ENCODE results near the gene HOXC5.

Gene HOXC5

GRCh38 chr12:54021432-54022013 lies 11.3 kb upstream of the HOXC5 start:
- DNase-seq: no peak

DNA sequence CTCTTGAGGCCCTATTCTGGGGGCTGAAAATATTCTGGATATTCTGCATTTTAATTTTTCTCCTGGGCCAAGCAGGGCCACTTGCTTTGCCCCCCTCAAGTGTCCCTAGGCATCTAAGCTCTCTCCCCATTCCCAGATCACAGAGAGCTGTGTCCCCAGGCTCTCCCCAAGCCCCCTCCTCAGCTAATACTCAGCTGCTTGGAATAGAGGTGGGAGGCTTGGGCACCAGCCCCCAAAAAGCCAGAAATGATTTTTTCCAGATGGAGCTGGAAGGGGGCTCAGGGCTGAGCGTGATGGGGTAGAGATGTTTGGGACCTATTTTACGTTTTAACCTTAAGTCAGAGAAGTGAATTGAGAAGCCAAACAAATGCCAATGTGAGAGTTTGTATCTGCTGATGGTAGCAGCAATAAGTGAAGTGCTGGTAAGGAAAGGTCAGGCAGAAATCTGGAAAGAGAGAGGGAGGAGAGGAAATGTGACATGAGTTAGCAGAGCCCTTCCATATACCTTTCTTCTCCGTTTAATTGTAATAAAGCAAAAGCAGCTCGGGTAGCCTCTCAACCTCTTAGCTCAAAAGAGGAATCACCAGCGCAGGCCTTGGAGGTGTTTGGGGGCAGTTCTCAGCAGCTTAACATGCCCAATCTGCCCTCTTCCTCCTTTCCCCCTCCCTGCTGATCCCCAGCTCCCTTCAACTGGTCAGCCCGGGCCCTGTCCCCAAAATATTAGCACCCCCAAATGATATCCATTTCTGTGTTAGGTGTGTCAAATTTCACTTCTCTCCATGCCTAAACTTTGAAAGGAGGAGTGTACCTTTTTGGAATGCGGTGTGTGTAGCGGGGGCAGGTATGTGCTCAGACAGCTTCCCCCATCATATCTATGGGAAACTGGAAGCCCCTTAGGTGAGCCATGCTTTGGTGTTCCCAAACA lies 9.6 kb upstream of the HOXC5 start:
- DNase-seq: no peak

- no peak for DNase-seq
Observed at GRCh38 chr12:54024127-54024526, 8.7 kb upstream of the HOXC5 start.

DNA sequence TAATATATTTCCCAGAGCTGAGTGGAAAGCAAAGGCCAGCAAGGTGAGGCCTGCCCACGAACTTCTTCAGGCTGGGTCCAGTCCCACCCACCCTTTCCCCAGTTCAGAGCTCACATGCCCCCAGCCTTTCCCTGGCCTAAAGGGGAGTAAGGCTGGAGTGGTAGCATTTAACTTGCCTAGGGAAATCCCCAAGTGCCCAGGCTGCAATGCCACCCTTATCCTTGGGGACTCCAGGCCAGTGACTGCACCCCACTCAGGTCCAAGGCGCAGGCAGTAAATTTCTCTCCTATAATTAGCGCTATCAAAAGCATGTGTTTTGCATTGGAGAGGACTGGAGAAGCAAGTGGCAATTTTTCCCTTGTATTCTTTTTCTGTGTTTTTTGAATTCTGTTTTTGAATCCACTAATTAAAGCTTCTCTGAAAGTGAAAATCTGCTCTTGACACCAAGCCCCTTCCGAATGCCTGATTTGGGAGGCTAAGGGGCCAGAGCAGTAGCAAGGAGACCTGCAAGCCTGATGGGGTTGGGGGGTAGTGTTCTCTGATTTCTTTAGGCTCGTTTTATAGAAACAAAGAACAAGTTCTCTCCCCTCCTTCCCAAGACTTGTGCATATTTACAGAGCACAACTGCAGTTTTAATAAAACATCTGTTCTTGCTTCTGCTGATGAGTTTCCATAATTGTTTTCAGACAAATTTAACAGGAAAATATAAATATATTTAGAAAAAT lies 8.1 kb upstream of the HOXC5 start:
- no peak for DNase-seq

GRCh38 chr12:54025499-54026405 lies 7.1 kb upstream of the HOXC5 start:
- DNase-seq: no peak

- DNase-seq: no peak
Observed at GRCh38 chr12:54026640-54027441, 6.0 kb upstream of the HOXC5 start.

DNA sequence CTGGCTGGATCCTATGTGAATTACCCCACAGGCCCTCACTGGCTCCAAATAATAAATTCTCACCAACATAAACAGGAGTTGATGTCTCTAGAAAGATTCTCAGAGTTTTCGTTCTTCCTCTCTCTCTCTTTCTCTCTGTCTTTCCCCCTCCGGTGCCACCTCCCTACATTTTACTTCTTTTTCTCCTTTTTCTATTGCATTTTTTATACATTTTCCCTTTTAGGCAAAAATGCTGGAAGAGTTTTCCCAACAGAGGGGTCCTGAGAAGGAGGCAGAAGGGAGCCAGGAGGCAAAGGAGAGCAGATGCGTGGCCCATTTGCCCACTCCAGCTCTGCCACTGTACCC lies 5.4 kb upstream of the HOXC5 start:
- DNase-seq: no peak

DNA sequence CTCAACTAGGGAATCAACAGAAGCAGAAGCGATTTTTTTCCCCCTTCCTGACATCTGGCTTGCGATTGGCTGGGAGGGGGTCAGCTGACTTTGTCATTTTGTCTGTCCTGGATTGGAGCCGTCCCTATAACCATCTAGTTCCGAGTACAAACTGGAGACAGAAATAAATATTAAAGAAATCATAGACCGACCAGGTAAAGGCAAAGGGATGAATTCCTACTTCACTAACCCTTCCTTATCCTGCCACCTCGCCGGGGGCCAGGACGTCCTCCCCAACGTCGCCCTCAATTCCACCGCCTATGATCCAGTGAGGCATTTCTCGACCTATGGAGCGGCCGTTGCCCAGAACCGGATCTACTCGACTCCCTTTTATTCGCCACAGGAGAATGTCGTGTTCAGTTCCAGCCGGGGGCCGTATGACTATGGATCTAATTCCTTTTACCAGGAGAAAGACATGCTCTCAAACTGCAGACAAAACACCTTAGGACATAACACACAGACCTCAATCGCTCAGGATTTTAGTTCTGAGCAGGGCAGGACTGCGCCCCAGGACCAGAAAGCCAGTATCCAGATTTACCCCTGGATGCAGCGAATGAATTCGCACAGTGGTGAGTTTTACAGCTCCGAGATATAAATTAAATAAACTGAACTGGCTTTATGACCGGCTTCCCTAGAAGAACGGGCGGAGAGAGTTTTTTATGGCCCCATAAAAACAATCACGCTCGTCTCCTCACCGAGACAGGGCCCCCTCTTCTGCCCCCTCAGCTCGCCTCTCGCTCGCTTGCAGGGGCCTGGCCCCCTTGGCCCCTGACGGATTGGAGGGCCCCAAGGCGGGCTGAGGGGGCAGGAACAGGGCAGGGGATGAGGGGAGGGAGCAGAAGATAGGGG lies 4.3 kb upstream of the HOXC5 start, which contains the start of gene HOXC6:
Gene HOXC6, plus strand, starts transcription at position 127 of the 888 bp plus-strand sequence. Its CDS starts 82 bp downstream, at position 209.
- peak; percentile 16 for DNase-seq

DNA sequence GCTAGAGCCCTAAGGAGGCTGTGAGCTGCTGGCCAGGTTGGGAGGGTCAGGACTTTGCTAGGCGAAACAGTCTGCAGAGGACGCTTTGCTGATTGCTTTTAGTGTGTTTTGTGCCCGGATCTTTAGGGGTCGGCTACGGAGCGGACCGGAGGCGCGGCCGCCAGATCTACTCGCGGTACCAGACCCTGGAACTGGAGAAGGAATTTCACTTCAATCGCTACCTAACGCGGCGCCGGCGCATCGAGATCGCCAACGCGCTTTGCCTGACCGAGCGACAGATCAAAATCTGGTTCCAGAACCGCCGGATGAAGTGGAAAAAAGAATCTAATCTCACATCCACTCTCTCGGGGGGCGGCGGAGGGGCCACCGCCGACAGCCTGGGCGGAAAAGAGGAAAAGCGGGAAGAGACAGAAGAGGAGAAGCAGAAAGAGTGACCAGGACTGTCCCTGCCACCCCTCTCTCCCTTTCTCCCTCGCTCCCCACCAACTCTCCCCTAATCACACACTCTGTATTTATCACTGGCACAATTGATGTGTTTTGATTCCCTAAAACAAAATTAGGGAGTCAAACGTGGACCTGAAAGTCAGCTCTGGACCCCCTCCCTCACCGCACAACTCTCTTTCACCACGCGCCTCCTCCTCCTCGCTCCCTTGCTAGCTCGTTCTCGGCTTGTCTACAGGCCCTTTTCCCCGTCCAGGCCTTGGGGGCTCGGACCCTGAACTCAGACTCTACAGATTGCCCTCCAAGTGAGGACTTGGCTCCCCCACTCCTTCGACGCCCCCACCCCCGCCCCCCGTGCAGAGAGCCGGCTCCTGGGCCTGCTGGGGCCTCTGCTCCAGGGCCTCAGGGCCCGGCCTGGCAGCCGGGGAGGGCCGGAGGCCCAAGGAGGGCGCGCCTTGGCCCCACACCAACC lies 3.1 kb upstream of the HOXC5 start:
- no peak for DNase-seq

- no peak for DNase-seq
Observed at GRCh38 chr12:54030442-54030801, 2.4 kb upstream of the HOXC5 start.

DNA sequence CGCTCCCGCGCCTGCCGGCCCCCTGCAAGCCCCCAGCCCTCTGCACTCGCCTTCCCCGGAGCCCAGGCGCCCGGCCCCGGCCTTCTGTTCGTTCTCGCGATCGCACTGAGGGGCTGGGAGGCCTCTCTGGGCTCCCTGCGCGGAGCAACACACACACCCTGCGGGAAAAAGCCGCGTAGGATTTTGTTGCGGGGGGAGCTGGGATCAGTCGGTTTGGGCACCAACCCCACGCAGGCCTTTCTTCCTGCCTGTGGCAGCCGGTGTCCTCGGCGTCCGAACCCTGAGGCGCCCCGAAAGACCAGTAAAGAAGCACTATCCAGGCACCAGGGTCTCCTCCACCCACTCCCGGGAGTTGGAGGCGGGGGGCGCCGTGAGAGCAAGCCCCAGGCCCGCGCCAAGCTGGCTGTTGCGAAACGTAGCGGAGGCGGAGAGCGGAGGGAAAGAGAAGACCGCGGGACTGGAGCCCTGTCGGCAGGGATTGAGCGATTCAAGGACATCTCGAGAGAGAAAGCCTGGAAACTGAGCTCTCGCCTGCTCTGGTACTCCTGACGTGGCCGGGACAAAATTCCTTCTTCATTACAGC lies 1.9 kb upstream of the HOXC5 start:
- no peak for DNase-seq

DNA sequence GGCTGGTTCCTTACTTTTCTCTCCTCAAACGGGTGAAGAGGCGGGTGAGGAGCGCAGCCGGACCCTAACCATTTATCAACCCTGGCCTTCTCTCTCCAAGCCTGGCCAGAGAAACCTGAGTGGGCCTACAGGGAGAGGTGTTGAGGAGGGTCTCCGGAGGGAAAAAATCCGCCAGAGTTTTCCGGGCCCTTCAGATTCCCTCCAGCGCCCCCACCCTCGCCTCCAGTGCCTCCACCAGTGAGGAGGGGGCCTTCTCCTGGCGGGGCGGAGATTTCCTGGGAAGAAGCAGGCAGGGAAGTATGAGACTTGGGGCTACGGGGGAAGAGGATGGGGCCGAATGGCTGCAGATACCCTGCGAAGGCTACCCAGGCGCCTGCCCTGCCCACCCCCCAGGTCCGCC lies 1.4 kb upstream of the HOXC5 start:
- no peak for DNase-seq

DNA sequence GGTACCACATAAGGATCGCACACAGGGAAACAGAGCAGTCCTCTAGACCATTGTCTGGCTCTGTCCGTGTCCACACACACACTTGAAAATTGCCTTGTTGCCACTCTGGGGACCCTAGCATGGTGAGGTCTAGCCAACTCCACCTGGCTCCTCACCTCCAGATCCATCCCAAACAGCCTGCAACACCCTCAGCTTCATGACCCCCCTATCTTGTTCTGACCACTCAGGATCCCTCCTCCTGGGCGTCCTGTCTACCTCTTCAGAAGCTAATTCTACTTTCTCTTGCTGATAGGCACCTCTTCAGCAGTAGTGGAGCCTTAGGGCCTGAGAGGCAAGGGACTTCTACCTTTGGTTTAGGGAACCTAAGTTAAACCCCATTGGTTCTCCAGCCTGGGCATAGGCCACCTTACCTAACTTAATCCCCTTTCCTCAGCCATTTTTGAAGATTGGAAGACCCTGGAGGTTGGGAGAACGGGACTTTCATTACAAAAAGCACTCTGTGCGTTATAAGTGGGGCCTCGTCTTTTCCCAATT lies 697 bp upstream of the HOXC5 start:
- DNase-seq: no peak

- DNase-seq: peak; percentile 43
Observed at GRCh38 chr12:54033106-54033979, 493 bp downstream of the HOXC5 start.

DNA sequence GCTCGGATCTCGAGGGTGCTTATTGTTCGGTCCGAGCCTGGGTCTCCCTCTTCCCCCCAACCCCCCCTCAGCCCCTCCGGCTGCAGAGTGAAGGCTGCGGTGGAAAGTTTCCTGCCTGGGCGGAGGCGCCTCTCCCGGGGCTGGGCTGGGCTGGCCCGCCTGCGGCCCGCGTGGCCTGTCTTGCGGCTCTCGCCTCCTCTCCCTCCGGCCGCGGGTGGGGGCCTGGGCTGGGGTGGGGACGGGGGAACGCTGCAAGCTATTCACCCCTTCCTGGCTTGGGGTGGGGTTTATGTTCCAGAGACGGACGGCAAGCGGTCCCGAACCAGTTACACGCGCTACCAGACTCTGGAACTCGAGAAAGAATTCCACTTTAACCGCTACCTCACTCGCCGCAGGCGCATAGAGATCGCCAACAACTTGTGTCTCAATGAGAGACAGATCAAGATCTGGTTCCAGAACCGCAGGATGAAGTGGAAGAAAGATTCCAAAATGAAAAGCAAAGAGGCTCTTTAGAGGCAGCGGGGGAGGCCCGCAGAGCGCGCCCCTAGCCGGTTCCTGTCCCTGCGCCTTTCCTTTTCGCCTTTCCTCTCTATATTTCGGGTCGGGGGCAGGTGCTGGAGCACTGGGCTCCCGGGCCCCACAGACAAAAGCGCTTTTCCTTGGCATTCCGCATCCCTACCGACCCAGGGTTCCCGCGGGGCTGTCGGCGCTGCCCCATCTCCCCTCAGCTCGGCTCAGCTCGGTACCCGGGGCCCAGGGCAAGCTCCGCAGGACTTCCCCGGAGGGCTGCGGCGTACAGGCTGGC lies 1.3 kb downstream of the HOXC5 start:
- DNase-seq: no peak

GRCh38 chr12:54034785-54035310 lies 2.0 kb downstream of the HOXC5 start:
- DNase-seq: no peak
